PC-3 (cell line): ENCODE measurements around the gene GLS. TPM values are rescaled to one million over a fixed set of nuclear protein-coding genes. Genes with fewer than 3 reads are reported as not detected.

ENCODE experiments used
- ATAC-seq: fragments of 200-7000 bp; cut with Tn5 transposase; 2 replicates; pipeline ENCODE4 v1.9.1; 2020; ENCODE audit warnings: mild to moderate bottlenecking, moderate library complexity
- BruUV-seq: library from RNA; stranded (reverse); fragments of 400-500 nt; replicated peaks from 2 replicates; lab custom pipeline; 2021; lab: Mats Ljungman, UMichigan
- CTCF ChIA-PET: fragments of 300-600 bp; sonication (Branson Sonifier 250); formaldehyde crosslinking; loops from one replicate; lab custom pipeline; 2022; ENCODE audit warnings: antibody characterized with exemption; lab: Charles Lee
- POLR2A ChIA-PET: fragments of 300-600 bp; sonication (Branson Sonifier 250); formaldehyde crosslinking; loops from one replicate; lab custom pipeline; 2022; ENCODE audit warnings: antibody characterized with exemption; ENCODE audit not compliant: unreplicated experiment; lab: Charles Lee
- DNase-seq: peaks from one replicate; pipeline ENCODE4 v3.0.0-alpha.2; 2015
- H2AFZ ChIP-seq: fragments of 300-600 bp; sonication (generic); 2 replicates; pipeline ENCODE4 v1.6.0; 2016; ENCODE audit warnings: antibody characterized with exemption, low read length
- H3F3A ChIP-seq: fragments of 300-600 bp; sonication (generic); one replicate; pipeline ENCODE4 v1.6.0; 2017; ENCODE audit warnings: antibody characterized with exemption, low read length, control low read depth, mild to moderate bottlenecking; ENCODE audit not compliant: unreplicated experiment
- H3K27ac ChIP-seq: fragments of 300-600 bp; sonication (generic); 2 replicates; pipeline ENCODE4 v1.5.1; 2016; ENCODE audit warnings: mild to moderate bottlenecking, low read length
- H3K27me3 ChIP-seq: fragments of 300-600 bp; sonication (generic); 2 replicates; pipeline ENCODE4 v1.6.1; 2016; ENCODE audit warnings: low read length, mixed read lengths
- H3K36me3 ChIP-seq: fragments of 300-600 bp; sonication (generic); 2 replicates; pipeline ENCODE4 v1.6.1; 2016; ENCODE audit warnings: low read depth, mixed run types, low read length, mixed read lengths
- H3K4me1 ChIP-seq: fragments of 300-600 bp; sonication (generic); 2 replicates; pipeline ENCODE4 v1.5.1; 2016; ENCODE audit warnings: low read length; ENCODE audit not compliant: insufficient read depth
- H3K4me2 ChIP-seq: fragments of 300-600 bp; sonication (generic); 2 replicates; pipeline ENCODE4 v1.6.0; 2016; ENCODE audit warnings: low read length
- H3K4me3 ChIP-seq: fragments of 300-600 bp; sonication (generic); 2 replicates; pipeline ENCODE4 v1.5.1; 2016; ENCODE audit warnings: mild to moderate bottlenecking, low read length, mixed read lengths
- H3K79me2 ChIP-seq: fragments of 300-600 bp; sonication (generic); 2 replicates; pipeline ENCODE4 v1.6.1; 2017; ENCODE audit warnings: low read length, mixed read lengths
- H3K9ac ChIP-seq: fragments of 300-600 bp; sonication (generic); 2 replicates; pipeline ENCODE4 v1.6.0; 2016; ENCODE audit warnings: mild to moderate bottlenecking, low read length
- H3K9me2 ChIP-seq: fragments of 300-600 bp; sonication (generic); replicated peaks from 2 replicates; pipeline ENCODE4 v1.6.1; 2016; ENCODE audit warnings: mixed run types, low read length, mixed read lengths
- H3K9me3 ChIP-seq: fragments of 300-600 bp; sonication (generic); 2 replicates; pipeline ENCODE4 v1.6.1; 2016; ENCODE audit warnings: low read length, mixed read lengths
- H4K20me1 ChIP-seq: fragments of 300-600 bp; sonication (generic); 2 replicates; pipeline ENCODE4 v1.6.1; 2016; ENCODE audit warnings: low read length, mixed read lengths
- CTCF ChIP-seq: fragments of 300-600 bp; sonication (generic); conservative IDR thresholded peaks from 2 replicates; pipeline ENCODE4 v1.5.1; 2017; ENCODE audit warnings: antibody characterized with exemption, low read depth, mild to moderate bottlenecking, low read length
- EZH2 ChIP-seq: fragments of 300-600 bp; sonication (generic); IDR thresholded peaks from one replicate; pipeline ENCODE4 v1.6.1; 2017; ENCODE audit warnings: antibody characterized with exemption, mild to moderate bottlenecking, low read length; ENCODE audit not compliant: unreplicated experiment
- EZH2phosphoT487 ChIP-seq: fragments of 300-600 bp; sonication (generic); IDR thresholded peaks from 2 replicates; pipeline ENCODE4 v1.6.1; 2018; ENCODE audit warnings: mild to moderate bottlenecking, antibody characterized with exemption, low read length, borderline replicate concordance
- intact Hi-C: fragments of 100-400 bp; cut with micrococcal nuclease; formaldehyde crosslinking; loops from 2 replicates; pipeline ENCODE4 v1.9.0; 2023
- total RNA-seq: library from RNA; depleted of rRNA; stranded (reverse); fragments of >200 nt; gene quantifications from 2 replicates; pipeline ENCODE4 v1.2.3, GENCODE V29; 2014

The GLS gene
- total RNA-seq, 1 experiment from 2014 or later = 67.4 TPM

GRCh38 chr2:190891889-190892288 lies 11.3 kb downstream of the GLS start:
- Histone ChIP-seq H3K9me2 (no peaks in the 10 kb centered on the region), H4K20me1 (peaks cover 57% of the 10 kb centered on the region), H3K27me3 (no peaks in the 10 kb centered on the region), H3K4me2 (no peak overlapping the region), H3K4me3 (no peak overlapping the region), H3K79me2 (peaks cover 90% of the 10 kb centered on the region), H3K27ac (no peak overlapping the region), H2AFZ (no peak overlapping the region), H3K9ac (no peak overlapping the region), H3K9me3 (no peaks in the 10 kb centered on the region), H3K36me3 (peaks cover 29% of the 10 kb centered on the region; the same call in 1 of the 2 replicates), H3K4me1 (peaks cover 7% of the 10 kb centered on the region; the same call in 1 of the 2 replicates), H3F3A (no peaks in the 10 kb centered on the region)
- no TSS peak for BruUV-seq
- POLR2A ChIA-PET = interaction anchor here (0.6 kb wide), 1 partner anchor 56 kb away, joined by 3 read pairs; no protein-coding TSS in a partner anchor
- intact Hi-C loops = no loop called here
- TF ChIP-seq EZH2phosphoT487 (no peak), CTCF (no peak), EZH2 (no peak)
- DNase-seq (no peak), ATAC-seq (no peak)
- CTCF ChIA-PET = no interaction called here

- no TSS peak for BruUV-seq
- ChIA-PET POLR2A (no interaction called here), CTCF (no interaction called here)
- Histone ChIP-seq H3K27me3 (no peaks in the 10 kb centered on the region), H3K79me2 (peaks cover 78% of the 10 kb centered on the region), H4K20me1 (peaks cover 45% of the 10 kb centered on the region), H3K36me3 (peaks cover 30% of the 10 kb centered on the region), H3F3A (no peaks in the 10 kb centered on the region), H3K9me3 (no peaks in the 10 kb centered on the region), H3K9me2 (no peaks in the 10 kb centered on the region), H3K4me3 (no peak overlapping the region), H3K4me2 (no peak overlapping the region), H2AFZ (no peak overlapping the region), H3K4me1 (no peaks in the 10 kb centered on the region), H3K27ac (no peak overlapping the region), H3K9ac (no peak overlapping the region)
- TF ChIP-seq CTCF (no peak), EZH2phosphoT487 (no peak), EZH2 (no peak)
- no peak for ATAC-seq
- no peak for DNase-seq
- intact Hi-C loops = no loop called here
Measured at GRCh38 chr2:190893157-190893556, 12.5 kb downstream of the GLS start.

GRCh38 chr2:190896477-190896876 lies 15.9 kb downstream of the GLS start:
- no peak for DNase-seq
- no peak for ATAC-seq
- H3K4me2 ChIP-seq = no peak overlapping the region
- peaks cover 40% of the 10 kb centered on the region for H3K36me3 ChIP-seq
- H3K9me3 ChIP-seq = no peaks in the 10 kb centered on the region
- H2AFZ ChIP-seq = no peak overlapping the region
- ChIA-PET CTCF (no interaction called here), POLR2A (no interaction called here)
- H3K4me3 ChIP-seq = no peak overlapping the region
- H3K4me1 ChIP-seq = no peaks in the 10 kb centered on the region
- intact Hi-C loops = no loop called here
- no peak overlapping the region for H3K9ac ChIP-seq
- H3K79me2 ChIP-seq = peaks cover 47% of the 10 kb centered on the region
- BruUV-seq = no TSS peak
- no peaks in the 10 kb centered on the region for H3K9me2 ChIP-seq
- H3K27me3 ChIP-seq = no peaks in the 10 kb centered on the region
- TF ChIP-seq CTCF (no peak), EZH2phosphoT487 (no peak), EZH2 (no peak)
- no peaks in the 10 kb centered on the region for H3F3A ChIP-seq
- no peak overlapping the region for H3K27ac ChIP-seq
- H4K20me1 ChIP-seq = peaks cover 21% of the 10 kb centered on the region
